DND-41 (cell line): Measurements from ENCODE around the gene RPL5.

ENCODE experiments used
- CTCF ChIP-seq: IDR thresholded peaks from 2 replicates; pipeline ENCODE4 v1.5.1; 2012; ENCODE audit warnings: borderline replicate concordance, low read length, moderate library complexity, mild to moderate bottlenecking; ENCODE audit not compliant: poor library complexity, severe bottlenecking; ENCODE audit errors: extremely low read depth
- EZH2 ChIP-seq: IDR thresholded peaks from 3 replicates; pipeline ENCODE4 v1.6.1; 2012; ENCODE audit warnings: borderline replicate concordance, low read depth, mild to moderate bottlenecking, moderate library complexity, low read length, inconsistent platforms; ENCODE audit not compliant: severe bottlenecking

GRCh38 chr1:92886886-92887419 lies 55.1 kb downstream of the RPL5 start:
- TF ChIP-seq EZH2 (no peak), CTCF (no peak)
